Stimulated activated CD8-positive, alpha-beta memory T cell treated with anti-CD3 and anti-CD28 coated beads, Interleukin-4, amount 100 ng/mL, for 1 hour (primary cell): ENCODE results near the gene C10orf95.

ENCODE experiments used
- DNase-seq, 2 donors: peaks; one replicate each; pipeline ENCODE4 v3.0.0-alpha.2; 2020; ENCODE audit warnings: low read depth in 2 of 2, low spot score in 1 of 2

C10orf95 gene

GRCh38 chr10:102401735-102402511 lies 49.4 kb downstream of the C10orf95 start:
- no peak for DNase-seq

GRCh38 chr10:102401342-102401654 lies 50.0 kb downstream of the C10orf95 start:
- DNase-seq, result no peak

GRCh38 chr10:102400598-102401341 lies 50.6 kb downstream of the C10orf95 start:
- no peak for DNase-seq

- DNase-seq, result no peak
These were observed 51.3 kb downstream of the C10orf95 start for GRCh38 chr10:102400076-102400475.
